ENCODE data around the gene SDR9C7. TPM values are rescaled to one million over a fixed set of nuclear protein-coding genes. Genes with fewer than 3 reads are reported as not detected.
"Not testable (repeated sequence)": the region's sequence is repeated elsewhere in the genome, so short reads cannot be mapped to it uniquely, and the experiment has no call there.

SDR9C7 gene
- total and polyA plus RNA-seq, 9 donors = 0.07 to 0.25 (median 0.18) TPM; not detected in 5

GRCh38 chr12:56963557-56963956 lies 29.3 kb upstream of the SDR9C7 start:
- not testable (repeated sequence) for H3K36me3 ChIP-seq

GRCh38 chr12:56962247-56962646 lies 28.0 kb upstream of the SDR9C7 start:
- H3K36me3 ChIP-seq; H3K4me1 ChIP-seq (ENCODE audit: insufficient read depth); H3K4me3 ChIP-seq; H3K27ac ChIP-seq; H3K27me3 ChIP-seq; H3K9me3 ChIP-seq; intact Hi-C loops (cut with DNase I); DNase-seq: not testable (repeated sequence)
- WGBS, 3 donors = 66 to 80% (median 78%) methylated on average over 4 of the region's 4 CpGs

More at GRCh38 chr12:56963557-56963956, 29.3 kb upstream of the SDR9C7 start:
- H3K9me3 ChIP-seq; H3K27ac ChIP-seq; intact Hi-C loops (cut with DNase I); H3K4me1 ChIP-seq (ENCODE audit: insufficient read depth); DNase-seq; H3K4me3 ChIP-seq; H3K27me3 ChIP-seq: not testable (repeated sequence)
- 84 to 98% (median 91%) methylated on average over 8 to 16 of the region's 27 CpGs for WGBS, 3 donors

- H3K36me3 ChIP-seq = no peaks in the 10 kb centered on the region
- no peaks in the 10 kb centered on the region for H3K4me1 ChIP-seq (ENCODE audit: insufficient read depth)
- no peaks in the 10 kb centered on the region for H3K27me3 ChIP-seq
- WGBS, 3 donors = 81 to 96% (median 82%) methylated on average over 2 of the region's 2 CpGs
- H3K4me3 ChIP-seq = no peak overlapping the region
- no peaks in the 10 kb centered on the region for H3K9me3 ChIP-seq
- DNase-seq = no peak
- no peak overlapping the region for H3K27ac ChIP-seq
- intact Hi-C loops (cut with DNase I) = no loop called here
- no peak for TF ChIP-seq CTCF (IDR thresholded peaks at IDR 0.05)
These were observed 24.2 kb upstream of the SDR9C7 start for GRCh38 chr12:56958422-56958821.

GRCh38 chr12:56957229-56958052 lies 23.2 kb upstream of the SDR9C7 start, which contains the start of gene RDH16:
TSS of gene RDH16 (minus strand) at chr12:56957608. CDS start at chr12:56957462, 146 bp downstream.
- Histone ChIP-seq H3K4me1 (ENCODE audit: insufficient read depth) (no peaks in the 10 kb centered on the region), H3K36me3 (no peaks in the 10 kb centered on the region), H3K9me3 (no peaks in the 10 kb centered on the region), H3K27me3 (no peaks in the 10 kb centered on the region), H3K4me3 (no peak within 1 kb of the TSS), H3K27ac (no peak within 1 kb of the TSS)
- WGBS, 3 donors = 85 to 87% (median 86%) methylated on average over 10 of the region's 10 CpGs
- intact Hi-C loops (cut with DNase I) = no loop called here
- no peak for DNase-seq
- TF ChIP-seq POLR2A (IDR thresholded peaks at IDR 0.05) = no peak
- TF ChIP-seq EP300 (IDR thresholded peaks at IDR 0.05) = no peak
- TF ChIP-seq CTCF (IDR thresholded peaks at IDR 0.05) = no peak

- DNase-seq = no peak
- H3K36me3 ChIP-seq = no peaks in the 10 kb centered on the region
- no peaks in the 10 kb centered on the region for H3K9me3 ChIP-seq
- intact Hi-C loops (cut with DNase I) = no loop called here
- H3K27me3 ChIP-seq = no peaks in the 10 kb centered on the region
- 65 to 80% (median 69%) methylated on average over 2 of the region's 2 CpGs for WGBS, 3 donors
- H3K27ac ChIP-seq = no peak overlapping the region
- no peak for TF ChIP-seq POLR2A (IDR thresholded peaks at IDR 0.05)
- no peak for TF ChIP-seq EP300 (IDR thresholded peaks at IDR 0.05)
- TF ChIP-seq CTCF (IDR thresholded peaks at IDR 0.05) = no peak
- no peaks in the 10 kb centered on the region for H3K4me1 ChIP-seq (ENCODE audit: insufficient read depth)
- no peak overlapping the region for H3K4me3 ChIP-seq
These were observed 21.5 kb upstream of the SDR9C7 start for GRCh38 chr12:56955631-56956256.
